HL-60 (cell line): Measurements from ENCODE around the gene SLC24A3.

Experiments used
- DNase-seq, 2 experiments: peaks; one replicate each; pipeline ENCODE4 v3.0.0-alpha.2; 2010 to 2020; ENCODE audit warnings: low read depth in 1 of 2, low spot score in 1 of 2
- H3K27ac ChIP-seq: fragments of 250-450 bp; sonication (Bioruptor Pico); replicated peaks from 2 replicates; pipeline ENCODE4 v1.5.1; 2020; ENCODE audit warnings: mild to moderate bottlenecking, moderate library complexity
- H3K27me3 ChIP-seq: fragments of 250-450 bp; sonication (Bioruptor Pico); 2 replicates; pipeline ENCODE4 v1.5.1; 2021; ENCODE audit warnings: mild to moderate bottlenecking, moderate library complexity; ENCODE audit not compliant: insufficient read depth, poor library complexity, severe bottlenecking
- H3K4me3 ChIP-seq: replicated peaks from 2 replicates; pipeline ENCODE4 v1.5.1; 2011; ENCODE audit warnings: mild to moderate bottlenecking, control low read depth, low read length; ENCODE audit not compliant: insufficient read depth
- GABPA ChIP-seq: IDR thresholded peaks from 2 replicates; pipeline ENCODE4 v1.6.1; 2012; ENCODE audit warnings: low read depth
- POLR2AphosphoS5 ChIP-seq: IDR thresholded peaks from 2 replicates; pipeline ENCODE4 v1.6.1; 2012; ENCODE audit warnings: low read depth
- SPI1 ChIP-seq: IDR thresholded peaks from 2 replicates; pipeline ENCODE4 v1.6.1; 2012; ENCODE audit warnings: low read depth, mild to moderate bottlenecking, borderline replicate concordance
- TF ChIP-seq, protein P1 (sequence below): IDR thresholded peaks from one replicate; pipeline ENCODE4 v1.5.1; 2011; ENCODE audit warnings: low read length, control low read depth, inconsistent platforms; ENCODE audit not compliant: insufficient read depth
- TF ChIP-seq, protein P2 (sequence below): IDR thresholded peaks from 2 replicates; pipeline ENCODE4 v1.6.1; 2012; ENCODE audit warnings: low read depth; ENCODE audit not compliant: insufficient replicate concordance

The SLC24A3 gene

DNA sequence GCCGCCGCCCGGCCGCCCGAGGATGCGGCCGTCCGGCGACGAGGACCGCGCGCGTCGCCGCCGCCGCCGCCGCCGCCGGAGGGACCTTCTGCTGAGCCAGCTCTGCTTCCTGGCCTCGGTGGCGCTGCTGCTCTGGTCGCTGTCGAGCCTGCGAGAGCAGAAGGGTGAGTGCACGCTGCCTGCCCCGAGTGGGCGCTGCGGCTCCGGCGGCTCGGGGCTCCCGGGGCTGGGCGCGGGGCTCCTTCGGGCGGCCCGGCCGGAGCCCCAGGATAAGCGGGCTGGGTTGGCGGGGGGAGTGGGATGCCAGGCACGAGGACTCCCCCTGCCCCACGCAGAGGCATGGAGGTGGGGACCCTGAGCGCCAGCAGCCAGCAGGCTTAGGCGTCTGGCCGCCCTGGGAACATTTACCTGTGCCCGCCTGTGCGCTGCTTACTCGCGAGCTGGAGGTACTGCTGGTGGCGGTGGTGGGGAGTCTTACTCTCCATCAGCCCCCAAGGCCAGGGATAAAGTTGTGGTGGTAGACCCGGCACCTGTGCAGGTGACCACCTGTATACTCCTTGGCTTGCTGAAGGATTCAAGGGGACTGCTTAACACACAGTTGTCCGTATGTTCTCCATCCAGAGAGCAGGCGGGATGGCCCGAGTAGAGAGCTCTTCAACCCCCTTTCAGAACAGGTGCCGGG is 520 bp downstream of the SLC24A3 start:
- Histone ChIP-seq H3K27me3 (peaks cover 34% of the 10 kb centered on the region), H3K4me3 (no peak overlapping the region), H3K27ac (no peak overlapping the region)
- DNase-seq: peak in 1 of 2 experiments; percentile 53
- TF ChIP-seq, protein P1, sequence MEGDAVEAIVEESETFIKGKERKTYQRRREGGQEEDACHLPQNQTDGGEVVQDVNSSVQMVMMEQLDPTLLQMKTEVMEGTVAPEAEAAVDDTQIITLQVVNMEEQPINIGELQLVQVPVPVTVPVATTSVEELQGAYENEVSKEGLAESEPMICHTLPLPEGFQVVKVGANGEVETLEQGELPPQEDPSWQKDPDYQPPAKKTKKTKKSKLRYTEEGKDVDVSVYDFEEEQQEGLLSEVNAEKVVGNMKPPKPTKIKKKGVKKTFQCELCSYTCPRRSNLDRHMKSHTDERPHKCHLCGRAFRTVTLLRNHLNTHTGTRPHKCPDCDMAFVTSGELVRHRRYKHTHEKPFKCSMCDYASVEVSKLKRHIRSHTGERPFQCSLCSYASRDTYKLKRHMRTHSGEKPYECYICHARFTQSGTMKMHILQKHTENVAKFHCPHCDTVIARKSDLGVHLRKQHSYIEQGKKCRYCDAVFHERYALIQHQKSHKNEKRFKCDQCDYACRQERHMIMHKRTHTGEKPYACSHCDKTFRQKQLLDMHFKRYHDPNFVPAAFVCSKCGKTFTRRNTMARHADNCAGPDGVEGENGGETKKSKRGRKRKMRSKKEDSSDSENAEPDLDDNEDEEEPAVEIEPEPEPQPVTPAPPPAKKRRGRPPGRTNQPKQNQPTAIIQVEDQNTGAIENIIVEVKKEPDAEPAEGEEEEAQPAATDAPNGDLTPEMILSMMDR: peak; percentile 6
- TF ChIP-seq, protein P2, sequence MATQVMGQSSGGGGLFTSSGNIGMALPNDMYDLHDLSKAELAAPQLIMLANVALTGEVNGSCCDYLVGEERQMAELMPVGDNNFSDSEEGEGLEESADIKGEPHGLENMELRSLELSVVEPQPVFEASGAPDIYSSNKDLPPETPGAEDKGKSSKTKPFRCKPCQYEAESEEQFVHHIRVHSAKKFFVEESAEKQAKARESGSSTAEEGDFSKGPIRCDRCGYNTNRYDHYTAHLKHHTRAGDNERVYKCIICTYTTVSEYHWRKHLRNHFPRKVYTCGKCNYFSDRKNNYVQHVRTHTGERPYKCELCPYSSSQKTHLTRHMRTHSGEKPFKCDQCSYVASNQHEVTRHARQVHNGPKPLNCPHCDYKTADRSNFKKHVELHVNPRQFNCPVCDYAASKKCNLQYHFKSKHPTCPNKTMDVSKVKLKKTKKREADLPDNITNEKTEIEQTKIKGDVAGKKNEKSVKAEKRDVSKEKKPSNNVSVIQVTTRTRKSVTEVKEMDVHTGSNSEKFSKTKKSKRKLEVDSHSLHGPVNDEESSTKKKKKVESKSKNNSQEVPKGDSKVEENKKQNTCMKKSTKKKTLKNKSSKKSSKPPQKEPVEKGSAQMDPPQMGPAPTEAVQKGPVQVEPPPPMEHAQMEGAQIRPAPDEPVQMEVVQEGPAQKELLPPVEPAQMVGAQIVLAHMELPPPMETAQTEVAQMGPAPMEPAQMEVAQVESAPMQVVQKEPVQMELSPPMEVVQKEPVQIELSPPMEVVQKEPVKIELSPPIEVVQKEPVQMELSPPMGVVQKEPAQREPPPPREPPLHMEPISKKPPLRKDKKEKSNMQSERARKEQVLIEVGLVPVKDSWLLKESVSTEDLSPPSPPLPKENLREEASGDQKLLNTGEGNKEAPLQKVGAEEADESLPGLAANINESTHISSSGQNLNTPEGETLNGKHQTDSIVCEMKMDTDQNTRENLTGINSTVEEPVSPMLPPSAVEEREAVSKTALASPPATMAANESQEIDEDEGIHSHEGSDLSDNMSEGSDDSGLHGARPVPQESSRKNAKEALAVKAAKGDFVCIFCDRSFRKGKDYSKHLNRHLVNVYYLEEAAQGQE: no peak

DNA sequence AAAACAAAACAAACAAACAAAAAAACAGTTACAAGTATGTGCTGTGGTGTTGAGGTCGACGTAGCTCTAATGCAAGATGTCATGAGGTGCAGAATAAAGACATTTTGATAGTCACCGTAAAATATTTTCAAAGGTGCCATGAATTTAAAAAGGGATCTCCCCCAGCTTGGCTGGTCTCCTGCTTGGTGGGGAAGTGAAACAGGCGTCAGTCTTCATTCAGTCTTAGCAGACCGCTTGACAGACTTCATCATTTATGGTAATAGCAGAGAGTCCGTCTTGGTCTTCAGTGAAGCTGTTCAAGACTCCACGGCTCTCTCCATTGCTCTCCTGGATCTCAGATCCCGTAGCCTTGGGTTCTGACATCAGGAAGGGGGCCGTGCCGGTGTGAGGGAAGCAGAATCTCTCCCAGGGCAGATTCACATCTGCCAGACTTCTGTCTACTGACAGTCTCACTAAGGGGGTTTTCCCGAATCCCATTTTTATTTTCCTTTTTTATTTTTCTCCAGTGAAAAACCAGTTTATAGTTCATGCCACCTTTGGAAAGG is 1.6 kb downstream of the SLC24A3 start:
- TF ChIP-seq SPI1 (no peak), POLR2AphosphoS5 (no peak)
- TF ChIP-seq, protein P2: no peak
- no peak overlapping the region for H3K27ac ChIP-seq
- DNase-seq: no peak
- no peak overlapping the region for H3K4me3 ChIP-seq
- peaks cover 34% of the 10 kb centered on the region for H3K27me3 ChIP-seq

DNA sequence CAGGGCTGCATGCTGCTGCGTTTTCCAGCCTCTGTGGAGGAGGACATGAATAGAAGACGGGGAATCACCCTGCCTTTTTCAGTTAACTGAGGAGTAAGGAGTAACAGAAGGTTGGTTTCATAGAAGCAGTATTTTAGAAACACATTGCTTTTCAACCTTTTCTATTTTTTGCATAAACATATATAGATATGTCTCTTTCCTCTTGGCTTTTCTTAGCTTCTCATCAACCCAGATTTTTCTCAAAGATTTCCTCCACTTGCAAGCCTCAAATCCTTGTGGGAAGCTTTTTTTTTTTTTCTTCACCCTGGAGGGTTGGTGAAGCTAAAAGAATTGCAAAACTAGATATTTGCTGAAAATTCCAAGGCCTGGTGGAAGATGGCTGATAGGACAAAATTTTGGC is 6.0 kb downstream of the SLC24A3 start:
- Histone ChIP-seq H3K27ac (no peak overlapping the region), H3K27me3 (peaks cover 15% of the 10 kb centered on the region), H3K4me3 (no peak overlapping the region)
- TF ChIP-seq, protein P1: no peak
- no peak for TF ChIP-seq POLR2AphosphoS5
- no peak for TF ChIP-seq GABPA
- no peak for TF ChIP-seq SPI1
- TF ChIP-seq, protein P2: no peak
- DNase-seq: no peak
